Activated naive CD8-positive, alpha-beta T cell (primary cell): Measurements from ENCODE around the gene TNNT2.

ENCODE experiments used
- H3K27ac Mint-ChIP-seq: one replicate; pipeline ENCODE4 v1.8.0; 2021; ENCODE audit warnings: mixed read lengths
- H3K27me3 Mint-ChIP-seq: one replicate; pipeline ENCODE4 v1.8.0; 2021; ENCODE audit warnings: mixed read lengths
- H3K36me3 Mint-ChIP-seq: one replicate; pipeline ENCODE4 v1.8.0; 2021; ENCODE audit warnings: mixed read lengths
- H3K4me1 Mint-ChIP-seq: one replicate; pipeline ENCODE4 v1.8.0; 2021; ENCODE audit warnings: low read depth, mixed read lengths
- H3K4me3 Mint-ChIP-seq: one replicate; pipeline ENCODE4 v1.8.0; 2021; ENCODE audit warnings: mild to moderate bottlenecking, mixed read lengths
- H3K9me3 Mint-ChIP-seq: one replicate; pipeline ENCODE4 v1.8.0; 2021; ENCODE audit warnings: low read depth, mixed read lengths

Gene TNNT2

GRCh38 chr1:201394591-201394990, 17.1 kb upstream of the TNNT2 start:
- H3K4me1 Mint-ChIP-seq: no peaks in the 10 kb centered on the region
- peaks cover 13% of the 10 kb centered on the region for H3K27me3 Mint-ChIP-seq
- H3K27ac Mint-ChIP-seq: no peak overlapping the region
- H3K36me3 Mint-ChIP-seq: no peaks in the 10 kb centered on the region
- no peaks in the 10 kb centered on the region for H3K9me3 Mint-ChIP-seq
- H3K4me3 Mint-ChIP-seq: no peak overlapping the region

DNA sequence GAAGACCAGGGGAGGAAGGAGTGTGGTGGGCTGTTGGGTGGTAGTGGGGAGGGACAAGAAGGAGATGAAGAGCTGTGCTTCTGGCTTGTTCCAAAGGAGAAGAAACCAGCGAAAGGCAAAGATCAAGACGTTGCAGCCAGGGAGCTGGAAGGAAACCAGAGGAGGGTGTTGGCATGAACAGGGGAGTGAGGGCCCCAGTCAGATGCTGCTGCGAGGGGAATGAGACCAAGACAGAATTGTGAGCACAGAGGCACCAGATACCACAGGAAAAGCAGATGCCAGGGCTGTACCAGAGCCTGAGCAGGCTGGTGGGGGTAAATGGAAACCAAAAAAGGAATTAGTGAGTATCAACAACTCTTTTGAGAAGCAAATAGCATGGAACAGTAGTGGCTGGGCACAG, 15.6 kb upstream of the TNNT2 start:
- H3K36me3 Mint-ChIP-seq: no peaks in the 10 kb centered on the region
- H3K27me3 Mint-ChIP-seq: peaks cover 9% of the 10 kb centered on the region
- H3K27ac Mint-ChIP-seq: no peak overlapping the region

GRCh38 chr1:201391651-201392511, 14.4 kb upstream of the TNNT2 start:
- no peak overlapping the region for H3K27ac Mint-ChIP-seq
- H3K4me1 Mint-ChIP-seq: no peaks in the 10 kb centered on the region
- H3K36me3 Mint-ChIP-seq: no peaks in the 10 kb centered on the region
- H3K9me3 Mint-ChIP-seq: no peaks in the 10 kb centered on the region
- H3K4me3 Mint-ChIP-seq: no peak overlapping the region
- H3K27me3 Mint-ChIP-seq: peaks cover 5% of the 10 kb centered on the region

More for the DNA sequence above, 15.6 kb upstream of the TNNT2 start:
- Mint-ChIP-seq H3K9me3 (no peaks in the 10 kb centered on the region), H3K4me1 (no peaks in the 10 kb centered on the region), H3K4me3 (no peak overlapping the region)

- Mint-ChIP-seq H3K4me1 (no peaks in the 10 kb centered on the region), H3K27me3 (peaks cover 5% of the 10 kb centered on the region), H3K36me3 (no peaks in the 10 kb centered on the region), H3K9me3 (no peaks in the 10 kb centered on the region), H3K27ac (no peak overlapping the region), H3K4me3 (no peak overlapping the region)
These were observed 13.7 kb upstream of the TNNT2 start for GRCh38 chr1:201391225-201391624.

DNA sequence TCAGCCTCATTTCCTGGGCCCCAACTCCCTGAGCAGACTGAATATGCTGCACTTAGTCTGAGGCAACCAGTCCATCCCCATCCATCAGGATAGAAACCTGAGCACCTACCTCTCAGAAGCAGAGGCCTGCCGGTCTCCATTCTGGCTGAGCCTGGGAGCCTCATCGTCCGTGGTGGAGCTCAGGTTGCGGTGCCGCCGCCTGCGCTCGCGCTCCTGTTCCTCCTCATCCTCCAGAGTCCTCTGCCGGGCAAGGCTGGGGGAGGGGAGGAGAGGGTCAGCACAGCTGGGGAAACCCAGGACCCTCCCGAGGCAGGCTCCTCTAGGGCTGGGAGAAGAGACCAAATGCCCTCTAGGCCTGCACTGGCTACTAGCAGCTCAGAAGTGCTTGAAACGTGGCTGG, 11.6 kb upstream of the TNNT2 start:
- no peak overlapping the region for H3K27ac Mint-ChIP-seq
- no peaks in the 10 kb centered on the region for H3K36me3 Mint-ChIP-seq
- H3K4me1 Mint-ChIP-seq: no peaks in the 10 kb centered on the region
- peaks cover 4% of the 10 kb centered on the region for H3K27me3 Mint-ChIP-seq
- no peaks in the 10 kb centered on the region for H3K9me3 Mint-ChIP-seq
- no peak overlapping the region for H3K4me3 Mint-ChIP-seq

- H3K27ac Mint-ChIP-seq: no peak overlapping the region
- no peaks in the 10 kb centered on the region for H3K4me1 Mint-ChIP-seq
- peaks cover 3% of the 10 kb centered on the region for H3K27me3 Mint-ChIP-seq
- no peak overlapping the region for H3K4me3 Mint-ChIP-seq
- no peaks in the 10 kb centered on the region for H3K9me3 Mint-ChIP-seq
- no peaks in the 10 kb centered on the region for H3K36me3 Mint-ChIP-seq
These were observed 8.7 kb upstream of the TNNT2 start for GRCh38 chr1:201386208-201386607.

GRCh38 chr1:201385299-201385891, 7.9 kb upstream of the TNNT2 start:
- Mint-ChIP-seq H3K27me3 (peaks cover 3% of the 10 kb centered on the region), H3K4me3 (no peak overlapping the region)

DNA sequence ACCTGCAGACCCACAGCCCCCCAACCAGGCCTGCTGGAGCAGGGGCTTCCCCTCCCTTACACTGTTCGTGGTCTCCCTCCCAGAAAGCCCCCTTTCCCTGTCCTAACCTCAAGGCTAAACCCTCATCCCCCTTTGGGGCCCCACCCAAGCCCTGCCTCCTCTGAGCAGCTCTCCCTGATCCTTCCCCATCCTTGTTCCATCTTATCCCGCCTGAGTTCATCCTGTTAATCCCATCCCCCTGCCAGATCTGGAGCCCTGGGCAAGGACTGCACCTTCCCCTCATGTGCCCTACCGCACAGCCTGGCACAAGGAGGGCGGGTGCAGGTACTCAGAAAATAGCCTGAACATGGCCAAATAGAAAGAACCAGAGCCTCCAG, 6.9 kb upstream of the TNNT2 start:
- no peak overlapping the region for H3K27ac Mint-ChIP-seq
- H3K9me3 Mint-ChIP-seq: no peaks in the 10 kb centered on the region
- H3K36me3 Mint-ChIP-seq: no peaks in the 10 kb centered on the region
- H3K27me3 Mint-ChIP-seq: peaks cover 3% of the 10 kb centered on the region
- no peak overlapping the region for H3K4me3 Mint-ChIP-seq
- H3K4me1 Mint-ChIP-seq: no peaks in the 10 kb centered on the region

More at GRCh38 chr1:201385299-201385891, 7.9 kb upstream of the TNNT2 start:
- Mint-ChIP-seq H3K36me3 (no peaks in the 10 kb centered on the region), H3K4me1 (no peaks in the 10 kb centered on the region), H3K9me3 (no peaks in the 10 kb centered on the region), H3K27ac (no peak overlapping the region)

- no peak overlapping the region for H3K4me3 Mint-ChIP-seq
- H3K4me1 Mint-ChIP-seq: no peaks in the 10 kb centered on the region
- no peaks in the 10 kb centered on the region for H3K36me3 Mint-ChIP-seq
- H3K27me3 Mint-ChIP-seq: peaks cover 3% of the 10 kb centered on the region
- no peak overlapping the region for H3K27ac Mint-ChIP-seq
- no peaks in the 10 kb centered on the region for H3K9me3 Mint-ChIP-seq
These were observed 6.3 kb upstream of the TNNT2 start for GRCh38 chr1:201383647-201384405.

DNA sequence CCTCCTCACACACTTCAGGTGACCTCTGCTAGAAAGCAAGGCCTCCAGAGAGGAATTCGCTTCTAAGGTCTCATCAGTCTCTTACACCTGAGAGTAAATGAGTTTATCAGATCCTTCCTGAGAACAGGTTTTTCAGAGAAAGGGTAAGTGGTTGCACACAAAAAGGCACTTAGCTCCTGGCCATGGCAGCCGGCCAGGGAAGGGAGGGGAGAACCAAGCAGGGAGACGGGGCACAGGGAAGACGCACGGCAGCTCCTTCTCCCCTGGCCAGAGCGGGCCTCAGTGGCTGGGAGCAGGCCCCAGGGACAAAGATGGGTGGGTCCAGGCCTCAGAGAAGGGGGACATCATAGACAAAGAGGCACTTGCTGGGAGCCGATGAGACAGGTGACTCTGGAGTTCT, 3.6 kb upstream of the TNNT2 start:
- Mint-ChIP-seq H3K4me1 (no peaks in the 10 kb centered on the region), H3K27me3 (peaks cover 3% of the 10 kb centered on the region), H3K27ac (no peak overlapping the region), H3K9me3 (no peaks in the 10 kb centered on the region), H3K36me3 (no peaks in the 10 kb centered on the region), H3K4me3 (no peak overlapping the region)

GRCh38 chr1:201379733-201380242, 2.3 kb upstream of the TNNT2 start:
- Mint-ChIP-seq H3K27ac (no peak overlapping the region), H3K4me1 (no peaks in the 10 kb centered on the region), H3K4me3 (no peak overlapping the region), H3K9me3 (no peaks in the 10 kb centered on the region), H3K27me3 (peaks cover 1% of the 10 kb centered on the region), H3K36me3 (no peaks in the 10 kb centered on the region)

GRCh38 chr1:201378804-201379203, 1.3 kb upstream of the TNNT2 start:
- Mint-ChIP-seq H3K4me3 (no peak overlapping the region), H3K27ac (no peak overlapping the region), H3K27me3 (peaks cover 1% of the 10 kb centered on the region), H3K9me3 (no peaks in the 10 kb centered on the region), H3K4me1 (no peaks in the 10 kb centered on the region), H3K36me3 (no peaks in the 10 kb centered on the region)

- Mint-ChIP-seq H3K27ac (no peak overlapping the region), H3K9me3 (no peaks in the 10 kb centered on the region), H3K4me1 (no peaks in the 10 kb centered on the region), H3K36me3 (no peaks in the 10 kb centered on the region), H3K27me3 (no peaks in the 10 kb centered on the region), H3K4me3 (no peak overlapping the region)
These were observed 761 bp downstream of the TNNT2 start for GRCh38 chr1:201376464-201377374.

DNA sequence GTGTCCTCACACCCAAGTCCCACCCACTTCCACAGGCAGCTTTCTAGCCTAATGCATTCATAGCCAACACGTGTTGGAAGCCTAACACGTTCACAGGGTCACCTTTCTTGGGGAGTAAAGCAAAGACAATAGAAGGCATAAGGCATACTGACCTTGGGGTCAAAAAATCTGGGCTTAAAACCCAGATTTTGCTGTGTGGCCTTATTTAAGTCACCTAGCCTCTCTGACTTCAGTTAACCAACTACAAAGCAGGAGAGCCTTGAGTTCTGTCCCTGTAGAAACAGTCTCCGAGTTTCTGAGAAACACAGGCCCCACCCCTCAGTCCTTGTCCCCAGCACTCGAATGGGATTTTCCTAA, 1.4 kb downstream of the TNNT2 start:
- no peaks in the 10 kb centered on the region for H3K36me3 Mint-ChIP-seq
- no peaks in the 10 kb centered on the region for H3K4me1 Mint-ChIP-seq
- no peak overlapping the region for H3K27ac Mint-ChIP-seq
- no peaks in the 10 kb centered on the region for H3K9me3 Mint-ChIP-seq
- H3K27me3 Mint-ChIP-seq: no peaks in the 10 kb centered on the region
- no peak overlapping the region for H3K4me3 Mint-ChIP-seq
